GM12873 (cell line): Measurements from ENCODE around the gene CLMP.

ENCODE experiments used
- CTCF ChIP-seq: IDR thresholded peaks from 2 replicates; pipeline ENCODE4 v1.5.1; 2012; ENCODE audit warnings: low read depth, mild to moderate bottlenecking, moderate library complexity, low read length, control low read depth; ENCODE audit not compliant: insufficient read depth; ENCODE audit errors: missing control alignments

Gene CLMP

GRCh38 chr11:123056835-123057491 is 138.1 kb downstream of the CLMP start:
- TF ChIP-seq CTCF: no peak

GRCh38 chr11:123055191-123055901 is 139.7 kb downstream of the CLMP start:
- TF ChIP-seq CTCF: peak; percentile 6

- TF ChIP-seq CTCF: peak; percentile 74
These were observed 140.6 kb downstream of the CLMP start for GRCh38 chr11:123054301-123055065.

DNA sequence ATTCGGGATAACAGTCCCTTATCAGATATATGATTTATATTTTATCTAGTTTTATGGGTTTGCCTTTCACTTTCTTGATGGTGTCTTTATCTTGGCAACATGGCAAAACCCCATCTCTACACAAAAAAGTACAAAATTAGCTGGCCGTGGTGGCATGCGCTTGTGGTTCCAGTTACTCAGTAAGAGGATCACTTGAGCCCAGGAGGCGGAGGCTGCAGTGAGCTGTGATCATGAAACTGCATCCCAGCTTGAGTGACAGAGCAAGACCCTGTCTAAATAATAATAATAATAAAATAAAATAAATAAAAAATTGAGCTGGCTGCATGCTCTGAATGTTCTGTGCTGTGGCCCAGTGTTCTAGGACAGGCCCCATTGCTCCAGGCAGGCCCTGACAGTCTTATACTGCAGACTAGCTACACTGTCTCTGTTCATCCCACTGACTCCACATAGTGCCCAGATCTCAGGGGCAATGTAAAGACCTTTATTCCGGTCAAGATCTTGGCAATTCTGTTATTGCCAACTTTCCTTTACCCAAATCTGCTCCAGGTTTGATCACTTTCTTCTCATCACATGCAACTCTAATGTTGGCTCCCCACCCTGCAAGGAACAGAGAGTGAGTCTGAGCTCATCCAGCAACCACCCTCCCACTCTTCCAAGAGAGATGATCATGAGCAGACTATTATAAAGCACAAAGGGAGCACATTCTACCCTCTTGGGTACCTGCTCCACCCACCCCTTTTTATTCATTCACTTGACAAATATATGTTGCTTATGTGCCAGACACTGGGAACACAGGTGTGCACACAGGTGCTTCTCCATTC is 141.9 kb downstream of the CLMP start:
- no peak for TF ChIP-seq CTCF

GRCh38 chr11:123051634-123052033 is 143.4 kb downstream of the CLMP start:
- no peak for TF ChIP-seq CTCF

DNA sequence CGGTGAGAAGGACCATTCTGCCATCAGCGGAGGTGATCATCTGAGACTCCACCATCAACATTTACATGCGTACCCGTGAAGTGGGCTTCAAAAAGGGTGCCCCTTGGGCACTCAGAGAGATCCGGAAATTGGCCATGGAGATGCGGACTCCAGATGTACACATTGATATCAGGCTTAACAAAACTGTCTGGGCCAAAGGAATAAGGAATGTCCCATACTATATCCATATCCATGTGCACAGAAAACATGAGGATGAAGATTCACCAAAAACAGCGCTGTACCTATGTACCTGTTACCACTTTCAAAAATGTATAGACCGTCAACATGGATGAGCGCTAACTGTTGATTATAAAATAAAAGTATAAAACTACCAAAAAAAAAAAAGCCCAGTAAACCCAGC is 143.9 kb downstream of the CLMP start:
- TF ChIP-seq CTCF: no peak
